HG03575 (cell line): ENCODE measurements around the gene RNF145.

Source experiments
- ATAC-seq: cut with Tn5 transposase; IDR thresholded peaks from one replicate; pipeline ENCODE4 v1.9.1; 2021; ENCODE audit not compliant: unreplicated experiment, insufficient number of reproducible peaks, low FRiP score; ENCODE audit errors: extremely low read depth

The RNF145 gene

DNA sequence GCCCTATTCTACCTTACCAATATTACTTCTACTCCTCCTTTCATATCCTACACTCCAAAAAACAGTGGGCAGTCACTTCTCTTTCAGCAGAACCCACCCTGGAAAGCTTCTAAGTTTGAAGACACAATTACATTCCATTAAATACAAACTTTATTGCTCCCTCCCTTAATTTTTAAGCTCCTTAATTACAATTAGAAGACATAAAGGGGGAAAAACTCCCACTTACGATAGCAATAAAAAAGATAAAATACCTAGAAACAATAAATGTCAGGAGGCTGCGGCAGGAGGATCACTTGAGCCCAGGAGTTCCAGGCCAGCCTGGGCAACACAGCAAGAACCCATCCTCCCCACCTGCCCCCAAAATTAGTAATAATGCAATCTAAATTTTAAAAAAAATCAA, 9.6 kb downstream of the RNF145 start:
- no peak for ATAC-seq

DNA sequence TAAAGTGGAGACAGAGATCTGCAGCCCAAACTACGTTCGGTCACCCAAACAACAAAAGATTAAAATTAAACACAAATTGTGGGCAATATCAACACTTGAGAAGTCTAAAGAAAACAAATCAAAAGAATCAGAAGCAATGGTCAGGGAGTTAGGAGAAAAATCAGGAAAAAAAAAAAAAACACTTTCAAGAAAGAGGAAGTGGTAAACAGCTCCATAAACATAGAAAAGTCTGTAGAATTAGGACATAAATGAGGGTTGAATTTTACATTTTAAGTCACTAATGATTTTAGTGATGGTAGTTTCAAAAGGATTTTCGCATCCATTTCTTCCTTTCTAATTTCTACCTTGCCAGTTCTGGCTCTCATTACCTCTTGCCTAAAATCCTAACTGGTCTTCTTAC, 10.1 kb downstream of the RNF145 start:
- no peak for ATAC-seq

- peak; percentile 85 for ATAC-seq
Observed at GRCh38 chr5:159198063-159199036, 11.0 kb downstream of the RNF145 start.

GRCh38 chr5:159195775-159196174, 13.6 kb downstream of the RNF145 start:
- no peak for ATAC-seq

GRCh38 chr5:159190170-159190569, 19.2 kb downstream of the RNF145 start:
- ATAC-seq: no peak

- ATAC-seq: no peak
Observed at GRCh38 chr5:159189310-159189709, 20.0 kb downstream of the RNF145 start.

DNA sequence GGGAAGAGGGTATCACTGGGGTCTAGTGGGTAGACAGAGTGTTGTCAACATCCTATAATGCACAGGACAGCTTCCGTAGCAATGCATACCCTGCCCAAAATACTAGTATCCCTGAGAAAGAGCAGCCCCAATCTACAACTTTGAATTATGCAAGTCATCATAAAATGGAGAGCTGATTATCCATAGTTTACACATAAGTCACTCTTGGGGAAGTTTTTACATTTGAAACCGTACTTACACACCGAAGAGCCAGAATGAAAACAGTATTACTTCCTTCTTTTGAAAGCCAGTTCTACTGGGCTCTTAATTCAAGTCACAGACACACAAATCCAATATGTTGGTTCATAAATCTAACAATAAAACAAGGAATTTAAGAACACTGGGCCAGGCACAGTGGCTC, 21.6 kb downstream of the RNF145 start:
- ATAC-seq: no peak

DNA sequence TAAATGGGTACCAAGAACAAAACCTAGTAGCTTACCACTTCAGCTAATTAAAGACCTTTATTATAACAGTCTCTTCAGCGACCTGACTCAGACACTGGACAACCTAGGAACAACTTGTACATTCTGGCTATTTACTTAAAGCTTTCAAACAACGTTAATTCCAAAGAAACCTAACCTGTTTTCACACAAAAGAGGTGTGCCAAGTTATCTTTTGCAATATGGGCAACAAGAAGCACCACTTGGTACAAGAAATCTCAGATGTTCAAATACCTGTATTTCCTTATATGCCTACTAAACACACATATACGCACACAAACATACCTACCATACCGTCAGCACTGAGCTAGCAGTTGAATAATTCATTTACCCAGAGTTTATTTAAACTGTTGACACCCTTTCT, 23.0 kb downstream of the RNF145 start:
- no peak for ATAC-seq

DNA sequence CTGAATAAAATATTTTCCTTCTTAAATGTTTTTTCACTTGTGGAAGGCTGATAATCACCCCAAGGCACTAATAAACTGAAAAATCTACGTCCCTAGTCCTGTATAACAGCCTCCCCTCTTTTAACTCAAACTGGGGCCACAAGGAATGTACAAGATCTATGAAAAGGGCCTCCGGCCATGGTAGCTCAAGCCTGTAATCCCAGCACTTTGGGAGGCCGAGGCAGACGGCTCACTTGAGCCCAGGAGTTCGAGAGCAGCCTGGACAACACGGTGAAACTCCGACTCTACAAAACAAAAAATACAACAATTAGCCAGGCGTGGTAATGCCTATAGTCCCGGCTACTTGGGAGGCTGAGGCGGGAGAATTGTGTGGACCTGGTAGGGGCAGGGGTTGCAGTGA, 23.6 kb downstream of the RNF145 start:
- ATAC-seq: no peak

DNA sequence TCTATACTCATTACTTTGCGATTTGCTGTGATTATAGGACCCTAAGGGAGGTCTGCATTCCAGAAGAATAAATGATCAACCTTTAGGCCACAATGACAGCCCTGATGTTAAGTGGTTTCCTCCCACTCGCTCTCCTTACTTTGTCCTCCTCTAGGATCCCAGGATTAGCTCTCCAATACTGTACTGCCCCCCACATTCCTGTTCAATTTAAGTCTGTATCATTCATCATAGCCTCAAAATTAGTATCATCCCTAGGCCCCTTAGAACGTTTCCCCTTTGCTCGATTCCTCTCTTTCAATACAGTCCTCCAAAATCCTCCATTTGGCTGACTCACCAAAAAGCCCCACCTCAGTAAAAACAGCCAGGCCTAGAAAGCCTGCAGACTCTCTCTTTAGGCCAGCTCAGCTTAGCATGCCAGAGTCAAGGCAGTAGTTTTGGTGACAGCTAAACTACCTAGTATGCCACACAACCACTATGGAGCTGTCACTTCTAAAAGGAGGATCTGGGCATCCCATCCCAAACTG, 24.4 kb downstream of the RNF145 start:
- ATAC-seq: no peak

GRCh38 chr5:159184236-159184635, 25.1 kb downstream of the RNF145 start:
- no peak for ATAC-seq

DNA sequence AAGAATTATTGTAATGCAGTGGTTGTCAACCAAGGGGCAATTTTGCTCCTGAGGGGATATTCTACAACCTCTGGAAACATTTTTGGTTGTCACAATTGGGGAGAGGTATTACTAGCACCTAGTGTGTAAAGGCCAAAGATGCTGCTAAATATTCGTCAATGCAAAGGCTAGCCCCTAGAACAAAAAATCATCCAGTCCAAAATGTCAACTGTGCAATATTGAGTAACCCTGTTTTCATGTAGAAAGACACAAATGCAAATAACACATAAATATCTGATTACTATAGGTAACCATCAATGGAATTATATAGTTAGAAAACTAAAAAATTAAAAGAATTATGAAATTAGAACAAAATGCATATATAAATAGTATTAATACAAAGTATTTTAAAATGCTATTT, 26.1 kb downstream of the RNF145 start:
- no peak for ATAC-seq

DNA sequence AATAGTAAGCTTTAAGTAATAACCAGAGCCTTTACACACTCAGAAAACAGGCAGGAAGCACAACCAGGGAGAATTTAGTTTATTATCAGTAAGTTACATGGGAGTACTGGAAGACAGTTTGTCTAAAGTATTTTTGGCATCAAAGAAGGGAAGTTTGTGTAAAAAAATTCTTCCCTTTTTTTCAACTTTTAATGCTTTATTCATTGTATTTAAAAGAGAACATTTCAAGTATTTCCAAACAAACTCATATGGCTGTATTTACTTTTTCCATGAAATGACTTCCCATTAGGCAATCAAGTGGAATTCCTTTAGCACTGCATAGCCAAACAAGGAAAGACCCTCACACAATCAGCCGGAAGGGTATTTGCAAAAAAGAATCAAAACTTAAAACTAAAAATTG, 26.7 kb downstream of the RNF145 start:
- ATAC-seq: no peak

DNA sequence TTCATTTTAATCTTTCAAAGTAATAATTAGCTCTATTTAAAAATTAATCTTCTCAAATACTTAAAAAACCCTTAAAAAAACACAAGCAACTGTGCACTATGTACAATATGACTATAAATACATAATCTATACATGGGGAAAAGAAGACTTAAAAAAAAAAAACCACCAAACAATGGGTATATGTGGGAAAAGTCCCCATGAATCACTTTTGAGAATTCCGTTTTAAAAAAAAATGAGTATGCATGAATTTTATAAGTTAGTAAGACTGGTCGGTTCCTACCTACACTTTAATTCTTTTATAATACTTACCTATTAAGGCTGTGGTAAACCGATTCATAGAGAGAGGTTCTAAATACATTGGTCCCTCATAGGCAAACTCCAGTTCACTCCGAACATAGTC, 27.7 kb downstream of the RNF145 start:
- no peak for ATAC-seq

- peak; percentile 39 for ATAC-seq
Observed at GRCh38 chr5:159181152-159181551, 28.2 kb downstream of the RNF145 start.

- ATAC-seq: no peak
Observed at GRCh38 chr5:159179529-159180305, 29.6 kb downstream of the RNF145 start.

GRCh38 chr5:159178978-159179377, 30.4 kb downstream of the RNF145 start:
- ATAC-seq: no peak

DNA sequence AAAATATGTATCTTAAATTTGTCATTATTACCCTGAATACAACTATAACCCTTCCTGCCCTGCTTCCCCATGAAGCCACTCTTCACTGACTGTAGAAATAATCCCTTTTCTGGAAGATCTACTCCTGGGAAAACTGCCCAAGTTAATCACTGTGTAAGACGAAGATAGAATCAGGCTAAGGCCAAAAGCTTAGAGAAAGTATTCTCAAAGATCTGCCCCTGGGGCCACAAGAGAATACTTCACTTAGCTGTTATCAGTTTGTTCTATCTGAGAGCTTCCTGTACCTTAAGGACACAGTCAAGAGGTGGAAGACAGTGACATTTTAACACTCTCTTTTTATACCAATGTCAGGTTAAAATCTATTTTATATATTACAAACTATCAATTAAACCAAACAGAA, 33.8 kb downstream of the RNF145 start:
- ATAC-seq: no peak

GRCh38 chr5:159174511-159175168, 34.7 kb downstream of the RNF145 start:
- ATAC-seq: no peak
